IPS DF 19.7 (cell line): ENCODE results near the gene ARAP2.

Experiments used
- DNase-seq: peaks from one replicate; pipeline ENCODE4 v3.0.0-alpha.2; 2013; ENCODE audit warnings: low read depth, low spot score

ARAP2 gene

DNA sequence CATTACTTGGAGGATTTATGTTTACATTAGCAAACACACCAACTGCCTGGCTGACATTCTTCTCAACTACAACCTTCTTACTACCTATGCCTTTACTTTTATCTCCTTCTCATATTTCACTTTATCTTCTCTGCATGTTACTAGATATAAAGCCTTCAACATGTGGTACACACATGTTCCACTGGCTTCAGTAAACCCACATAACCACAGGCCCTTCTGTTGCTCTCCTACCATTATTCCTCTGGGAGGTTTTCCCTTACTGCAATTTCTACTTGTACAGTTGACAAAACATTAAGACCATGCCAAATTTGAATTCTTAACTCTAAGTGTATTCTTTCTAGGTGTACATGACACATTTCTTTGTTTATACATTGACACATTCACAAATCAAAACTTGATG lies 133.1 kb downstream of the ARAP2 start:
- DNase-seq = no peak

DNA sequence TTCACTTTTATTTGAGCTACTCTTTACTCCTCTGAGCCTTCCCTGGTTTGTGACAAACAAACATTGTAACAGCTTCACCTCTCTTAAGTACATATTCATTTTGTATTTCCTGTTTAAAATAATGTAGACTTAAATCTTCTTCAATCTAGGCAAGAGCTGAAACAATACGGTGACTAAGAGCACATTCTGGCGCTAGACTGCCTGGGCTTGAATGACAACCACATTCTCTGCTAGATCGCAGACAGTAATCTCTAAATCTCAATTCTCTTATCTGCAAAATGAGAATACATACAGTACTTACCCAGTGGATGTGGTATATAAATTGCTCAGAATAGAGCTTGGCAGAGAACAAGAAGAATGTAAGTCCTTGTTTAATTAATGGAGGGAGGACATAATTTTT lies 144.8 kb downstream of the ARAP2 start:
- DNase-seq = no peak

DNA sequence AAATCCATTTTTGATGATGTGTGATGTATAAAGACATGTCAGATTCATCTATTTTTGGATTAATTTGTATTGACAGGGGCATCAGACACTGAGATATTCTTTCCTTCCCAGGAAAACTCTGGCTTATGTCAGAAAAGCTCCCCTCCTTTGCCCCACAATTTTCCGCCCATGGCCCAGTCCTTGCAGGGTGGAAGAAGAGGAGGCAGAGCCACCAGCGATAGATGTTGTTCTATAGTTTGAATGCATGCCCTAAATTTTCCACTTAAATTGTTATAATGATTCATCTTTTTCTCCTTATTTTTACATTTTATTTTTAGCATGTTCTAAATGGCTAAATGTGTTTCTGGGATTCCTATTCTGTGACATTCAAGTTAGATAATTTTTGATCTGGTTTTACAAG lies 149.3 kb downstream of the ARAP2 start:
- no peak for DNase-seq

DNA sequence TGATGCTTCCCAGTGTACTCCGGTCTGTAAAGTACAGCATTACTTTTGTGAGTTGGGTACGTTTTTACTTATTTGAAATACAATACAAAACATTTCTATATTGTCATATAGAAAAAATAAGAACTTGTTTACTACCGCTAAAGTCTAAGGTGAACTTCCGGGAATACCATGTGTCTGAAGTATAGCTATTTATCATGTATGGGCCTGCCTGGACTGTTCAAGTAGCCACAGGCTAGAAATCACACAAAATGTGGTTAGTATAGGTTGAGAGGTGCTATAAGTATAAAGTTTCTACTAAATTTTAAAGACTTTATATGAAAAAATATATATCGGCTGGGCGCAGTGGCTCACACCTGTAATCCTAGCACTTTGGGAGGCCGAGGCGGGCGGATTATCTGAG lies 152.3 kb downstream of the ARAP2 start:
- no peak for DNase-seq

DNA sequence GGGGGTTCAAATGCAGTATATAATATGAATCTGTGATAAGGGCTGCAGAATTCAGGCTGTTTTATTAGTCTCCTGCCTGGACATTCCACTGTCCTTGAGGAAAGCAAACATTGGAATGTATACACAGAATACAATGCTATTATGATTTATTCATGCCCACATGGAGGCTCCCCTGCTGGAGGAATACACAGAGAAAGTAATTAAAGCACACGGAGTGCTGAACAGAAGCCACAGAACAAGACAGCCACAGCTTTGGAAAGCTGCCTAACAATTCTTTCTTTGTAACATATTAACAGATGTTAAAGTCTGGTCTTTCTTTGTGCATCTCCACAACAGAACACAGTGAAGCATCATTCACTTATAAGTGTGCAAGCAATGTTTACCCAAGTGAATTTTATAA lies 155.8 kb downstream of the ARAP2 start:
- DNase-seq = no peak

DNA sequence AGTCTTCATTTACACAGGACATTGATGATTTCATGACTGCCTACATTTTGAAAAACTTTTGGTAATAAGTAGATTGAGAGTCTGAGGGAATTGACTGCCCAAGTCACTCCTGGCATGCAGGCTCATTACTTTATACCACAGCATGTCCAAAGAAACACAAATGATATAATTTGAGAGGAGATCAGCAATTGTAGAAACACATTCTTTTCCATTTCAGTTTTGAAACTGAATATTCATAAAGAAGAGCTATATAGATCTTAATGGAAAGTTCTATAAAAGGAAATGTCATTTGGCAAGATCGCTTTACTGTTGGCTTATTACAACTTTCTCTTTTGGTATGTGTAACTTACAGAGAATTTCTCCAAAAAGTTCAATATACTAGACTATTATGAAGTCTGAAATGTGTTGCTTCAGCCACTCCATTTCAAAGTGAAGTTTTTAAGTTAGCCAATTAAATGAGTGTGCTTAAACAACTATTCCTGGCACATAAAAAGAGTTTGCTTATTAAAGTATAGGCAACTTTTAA lies 158.0 kb downstream of the ARAP2 start:
- DNase-seq = no peak

DNA sequence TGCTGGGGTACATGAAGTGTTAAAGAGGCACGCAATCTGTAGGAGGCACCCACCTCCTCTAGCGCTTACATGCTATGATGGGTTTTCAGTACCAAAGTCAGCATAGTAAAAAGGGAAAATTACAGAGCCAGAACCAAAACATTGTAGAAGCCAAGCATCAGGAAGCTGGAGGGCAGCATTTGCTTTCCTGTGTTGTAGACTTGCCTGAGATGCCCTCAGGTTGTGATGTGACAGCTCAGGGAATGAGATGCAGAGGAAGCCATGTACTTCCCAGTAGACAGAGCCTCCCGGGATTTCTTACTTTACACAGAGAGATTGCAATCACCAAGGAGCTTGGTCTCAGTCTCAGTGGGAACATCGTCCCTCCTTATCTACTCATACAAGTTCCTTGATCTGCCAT lies 161.5 kb downstream of the ARAP2 start:
- DNase-seq = no peak

DNA sequence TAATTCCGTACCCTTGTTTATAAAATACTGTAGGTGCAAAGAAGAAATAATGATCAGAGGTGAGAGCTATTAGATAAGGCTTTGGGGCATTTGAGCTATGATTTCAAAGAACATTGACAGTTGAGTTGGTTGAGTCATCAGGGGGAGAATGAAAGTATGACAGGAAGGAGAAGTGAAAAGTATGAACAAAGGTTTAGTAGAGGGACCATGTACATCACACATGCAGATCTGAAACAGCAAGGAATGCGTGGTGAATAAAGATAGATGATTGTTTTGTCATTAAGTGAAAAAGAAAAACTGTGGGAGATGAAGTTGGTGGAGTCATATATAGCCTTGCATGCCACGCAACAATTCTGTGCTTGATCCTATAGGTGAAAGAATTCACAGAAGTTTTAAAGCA lies 163.1 kb downstream of the ARAP2 start:
- no peak for DNase-seq

DNA sequence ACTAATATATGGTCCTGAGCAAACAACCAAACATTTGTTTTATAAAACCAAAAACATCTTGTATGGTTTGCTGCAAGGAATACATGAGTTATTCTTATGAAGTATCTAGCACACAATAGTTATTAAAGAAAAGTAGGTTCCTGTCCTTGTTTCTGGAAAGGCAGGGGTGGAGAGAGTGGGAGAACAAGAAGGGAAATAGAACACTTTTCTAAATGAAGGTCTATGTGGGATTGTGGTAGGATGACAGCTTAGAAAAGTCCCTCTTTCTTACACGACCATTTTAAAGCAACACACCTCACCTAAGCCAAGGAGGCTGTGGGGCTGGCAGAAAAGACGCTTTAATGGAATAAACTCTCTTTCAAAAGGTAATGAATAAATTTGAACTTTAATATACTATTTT lies 164.6 kb downstream of the ARAP2 start:
- DNase-seq = no peak

DNA sequence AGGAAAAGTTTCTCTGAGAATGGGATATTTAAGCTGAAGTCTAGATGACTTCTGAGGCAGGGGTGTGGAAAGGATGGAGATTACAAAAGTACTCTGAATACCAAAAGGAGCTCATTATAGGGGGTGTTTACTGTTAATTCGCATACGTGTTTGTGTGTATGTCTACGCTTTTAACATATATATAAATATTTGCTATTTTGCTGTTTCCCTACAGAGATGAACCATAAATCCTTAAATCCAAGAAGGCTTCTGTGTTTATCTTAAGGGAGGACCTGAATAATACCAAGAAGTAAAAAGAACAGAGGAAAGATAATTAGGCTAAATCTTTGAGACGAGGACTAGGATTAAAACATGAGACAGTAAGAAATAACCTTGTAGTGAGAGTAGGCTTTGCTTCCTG lies 166.0 kb downstream of the ARAP2 start:
- no peak for DNase-seq

DNA sequence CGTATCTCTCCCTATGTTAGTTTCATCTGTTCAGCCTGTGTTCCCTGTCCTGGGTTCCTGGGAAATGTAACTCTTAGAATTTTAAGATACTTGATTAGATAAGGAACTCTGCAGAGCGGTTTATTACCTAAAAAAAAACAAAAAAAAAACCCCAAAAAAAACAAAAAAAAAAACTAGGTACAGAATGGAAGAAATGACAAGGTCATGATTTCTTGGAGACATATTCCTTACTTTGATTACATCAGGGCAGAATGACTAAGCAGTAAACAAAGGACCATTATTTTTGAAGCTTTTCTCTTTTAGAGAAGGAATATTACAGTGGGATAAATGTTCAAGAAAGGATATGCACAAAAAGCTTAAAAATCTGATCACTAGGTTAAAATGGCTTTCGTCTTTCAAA lies 171.8 kb downstream of the ARAP2 start:
- DNase-seq = no peak

DNA sequence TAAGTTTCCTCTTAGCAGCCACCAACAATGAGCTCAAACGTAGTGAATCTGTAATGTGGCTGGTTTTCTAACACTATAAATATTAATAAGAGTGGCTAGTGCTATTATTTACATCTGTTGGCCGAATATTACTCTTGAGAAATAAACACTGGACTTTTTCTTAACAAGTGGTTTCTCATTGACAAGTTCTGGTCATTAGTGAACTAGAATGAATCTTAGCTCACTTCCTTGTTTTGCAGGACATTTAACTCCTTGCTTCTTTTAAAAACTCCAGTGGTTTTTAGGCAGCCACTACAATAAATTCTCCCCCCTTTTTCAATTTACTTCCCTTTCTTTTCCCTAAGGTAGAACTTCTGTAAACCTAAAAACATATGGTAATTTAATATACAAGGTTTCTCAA lies 177.2 kb downstream of the ARAP2 start:
- DNase-seq = no peak

DNA sequence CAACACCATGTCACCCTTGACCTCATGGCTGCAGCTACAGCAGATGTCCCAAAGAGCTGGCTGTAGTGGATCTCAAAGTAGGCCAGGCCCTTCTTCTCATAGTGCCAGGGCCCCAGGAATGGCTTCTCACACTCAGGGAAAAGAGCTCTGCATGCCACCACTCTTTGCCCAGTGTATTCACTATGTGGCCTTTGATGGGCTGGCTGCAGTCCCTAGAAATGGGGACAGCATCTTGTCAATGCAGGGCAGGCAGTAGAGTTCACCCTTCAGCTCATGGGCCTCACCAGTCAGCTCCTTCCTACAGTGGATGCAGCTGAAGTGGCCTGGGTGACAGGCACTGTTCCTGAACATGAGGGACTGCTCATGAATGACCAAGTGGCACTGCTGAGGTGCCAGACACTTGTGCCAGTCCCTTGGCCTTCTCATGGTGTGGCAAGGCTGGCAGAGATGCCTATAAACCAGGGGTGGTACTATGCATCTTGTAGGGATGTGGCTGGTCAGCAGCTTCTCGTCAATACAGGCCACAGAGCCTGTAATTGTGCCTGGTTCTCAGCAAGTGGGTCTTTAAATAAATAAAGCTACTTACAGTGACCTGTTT lies 178.9 kb downstream of the ARAP2 start:
- no peak for DNase-seq

DNA sequence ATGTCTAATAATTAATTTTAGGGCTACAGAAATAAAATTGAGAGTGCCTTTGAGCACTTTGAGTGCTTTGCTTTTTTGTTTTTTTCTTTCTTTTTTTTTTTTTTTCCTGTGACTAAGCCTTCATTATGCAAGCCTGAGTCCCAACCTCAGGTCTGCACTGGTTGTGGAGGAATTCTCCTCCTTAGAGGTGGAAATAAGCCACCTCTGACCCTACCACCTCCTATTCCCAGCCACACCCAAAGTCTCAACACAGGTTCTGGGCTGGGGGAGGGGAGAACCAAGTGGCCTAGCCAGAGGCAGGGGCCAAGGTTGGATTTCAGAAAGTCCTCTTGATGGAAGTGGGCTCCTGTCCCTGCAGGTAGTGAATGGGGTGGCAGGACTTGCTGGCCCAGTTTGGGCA lies 180.2 kb downstream of the ARAP2 start:
- DNase-seq = no peak

DNA sequence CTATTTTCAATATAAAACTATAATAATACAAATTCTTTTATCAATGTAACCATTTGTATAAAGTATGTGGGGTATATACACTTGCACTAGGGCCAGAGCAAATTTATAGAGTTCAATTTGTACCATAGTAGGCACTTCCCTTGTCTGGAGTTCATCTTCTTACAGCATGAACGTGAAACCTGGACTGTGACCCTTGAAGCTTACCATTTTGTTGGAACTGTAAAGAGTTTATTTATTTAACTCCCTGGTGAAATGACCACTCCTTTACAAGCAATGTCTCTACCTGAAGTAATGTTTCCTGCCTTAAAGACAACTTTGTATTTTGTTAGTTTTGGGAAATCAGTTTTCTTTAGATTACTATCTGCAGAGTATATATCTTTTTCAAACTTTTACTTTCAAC lies 188.2 kb downstream of the ARAP2 start:
- DNase-seq = no peak

DNA sequence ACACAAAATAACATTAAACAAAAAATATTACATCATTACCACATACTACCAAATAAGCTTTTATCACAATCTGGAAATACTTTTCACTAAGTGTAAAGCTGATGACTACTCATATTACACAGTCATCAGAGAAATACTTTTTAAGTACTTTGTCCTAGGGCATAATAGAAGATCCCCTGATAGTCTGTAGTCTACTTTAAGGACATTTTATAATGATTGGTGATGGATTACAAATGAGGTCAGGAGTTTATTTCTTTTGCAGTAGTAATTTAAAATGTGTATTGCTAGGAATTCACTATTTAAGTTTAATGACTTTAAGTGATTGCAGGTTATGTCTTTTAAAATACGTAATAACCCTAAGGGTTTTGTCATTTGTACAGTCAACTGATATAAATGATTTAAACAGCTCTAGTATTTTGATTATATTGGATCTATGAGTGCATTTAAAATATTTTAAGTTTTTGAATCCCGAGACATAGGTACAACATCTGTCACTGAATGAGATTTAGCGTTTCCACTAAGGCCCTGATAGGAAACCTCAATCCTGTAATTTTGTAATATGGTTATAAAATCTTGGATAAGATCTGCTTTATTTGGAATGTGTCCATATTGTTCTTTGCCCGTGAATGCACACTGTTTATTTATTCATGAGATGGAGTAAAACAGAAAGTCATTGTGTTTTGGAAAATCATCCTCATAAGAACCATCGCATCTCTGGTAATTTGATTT lies 189.5 kb downstream of the ARAP2 start:
- no peak for DNase-seq

DNA sequence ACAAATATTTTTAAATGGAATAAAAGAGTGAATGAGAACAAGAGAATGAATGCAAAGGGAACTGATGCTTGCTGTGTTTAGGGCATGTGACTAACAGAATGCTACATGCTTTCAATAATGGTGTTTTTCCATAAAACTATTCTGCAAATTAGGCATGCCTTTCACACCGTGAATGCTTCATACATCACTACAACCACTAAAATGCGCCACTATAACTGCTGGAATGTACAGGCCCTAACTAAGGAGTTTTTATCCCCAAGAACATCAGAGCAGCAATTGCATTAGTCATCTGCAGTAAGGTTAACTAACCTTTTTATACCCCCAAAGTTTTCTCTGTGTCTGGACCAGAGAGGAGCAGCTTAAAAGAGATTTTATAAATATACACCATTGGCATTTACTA lies 190.4 kb downstream of the ARAP2 start:
- DNase-seq = no peak

DNA sequence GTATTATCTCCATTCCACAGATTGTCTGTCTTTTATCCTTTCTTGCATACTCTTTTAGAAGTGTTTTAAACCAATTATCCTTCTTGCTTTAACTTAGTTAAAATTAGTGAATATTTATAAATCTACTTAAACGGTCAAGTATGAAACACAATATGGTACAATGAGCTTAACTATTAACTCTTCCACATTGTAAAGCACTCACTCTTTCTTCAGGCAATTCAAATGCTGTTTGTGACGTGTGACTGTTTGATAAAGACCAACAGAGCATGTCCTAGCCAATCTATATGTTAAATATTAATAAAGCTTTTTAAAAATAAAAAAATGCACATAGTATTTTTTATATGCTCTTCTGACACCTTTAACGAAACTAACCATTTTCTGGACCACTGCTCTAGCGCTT lies 192.7 kb downstream of the ARAP2 start:
- DNase-seq = no peak

DNA sequence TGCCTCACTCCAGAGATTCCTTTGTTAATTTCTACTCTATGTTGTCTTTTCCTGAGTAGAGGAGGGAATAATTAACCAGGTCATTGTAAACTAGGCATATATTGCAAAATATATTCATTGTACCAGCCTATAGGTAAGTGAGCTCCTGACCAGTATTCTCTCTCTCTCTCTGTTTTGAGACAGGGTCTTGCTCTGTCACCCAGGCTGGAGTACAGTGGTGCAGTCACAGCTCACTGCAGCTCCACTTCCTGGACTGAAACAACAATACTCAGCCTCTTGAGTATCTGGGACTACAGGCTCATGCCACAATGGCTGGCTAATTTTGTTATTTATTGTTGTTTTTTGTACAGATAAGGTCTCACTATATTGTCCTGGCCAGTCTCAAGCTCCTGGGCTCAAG lies 198.3 kb downstream of the ARAP2 start:
- DNase-seq = no peak

DNA sequence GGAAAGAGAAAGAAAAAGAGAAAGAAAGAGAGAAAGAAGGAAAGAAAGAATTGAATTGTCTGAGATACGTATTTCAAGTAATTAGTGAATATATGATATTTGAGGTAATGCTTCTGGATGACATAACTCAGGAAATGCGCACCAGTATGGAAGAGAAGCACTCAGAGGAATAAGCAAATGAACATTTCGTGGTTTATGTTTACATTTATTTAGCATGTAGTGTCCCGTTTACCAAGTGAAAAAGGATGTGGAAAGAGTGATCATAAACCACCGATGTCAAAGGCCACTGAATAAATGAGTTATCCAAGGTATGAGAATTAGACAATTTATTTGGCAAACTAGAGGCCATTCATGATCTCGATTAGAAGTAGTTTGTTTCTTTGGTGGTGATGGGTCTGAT lies 200.4 kb downstream of the ARAP2 start:
- DNase-seq = no peak

DNA sequence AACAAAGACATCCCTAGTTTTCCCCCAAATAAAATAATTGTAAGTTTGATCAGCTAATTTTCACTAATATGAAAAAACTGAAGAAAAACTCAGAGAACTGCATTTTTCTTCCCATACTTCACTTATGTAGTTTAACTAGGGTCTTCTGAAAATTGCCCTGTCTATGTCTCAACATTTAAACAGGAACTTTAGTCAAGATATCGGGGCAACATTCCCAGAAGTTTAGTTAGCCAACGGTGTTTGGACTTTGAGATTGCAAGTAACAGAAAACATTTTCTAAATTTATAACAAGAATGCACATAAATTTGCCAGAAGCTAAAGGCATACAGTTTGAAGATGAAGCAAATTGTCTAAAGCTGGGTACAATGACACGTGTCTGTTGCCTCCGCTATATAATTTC lies 201.1 kb downstream of the ARAP2 start:
- DNase-seq = no peak

DNA sequence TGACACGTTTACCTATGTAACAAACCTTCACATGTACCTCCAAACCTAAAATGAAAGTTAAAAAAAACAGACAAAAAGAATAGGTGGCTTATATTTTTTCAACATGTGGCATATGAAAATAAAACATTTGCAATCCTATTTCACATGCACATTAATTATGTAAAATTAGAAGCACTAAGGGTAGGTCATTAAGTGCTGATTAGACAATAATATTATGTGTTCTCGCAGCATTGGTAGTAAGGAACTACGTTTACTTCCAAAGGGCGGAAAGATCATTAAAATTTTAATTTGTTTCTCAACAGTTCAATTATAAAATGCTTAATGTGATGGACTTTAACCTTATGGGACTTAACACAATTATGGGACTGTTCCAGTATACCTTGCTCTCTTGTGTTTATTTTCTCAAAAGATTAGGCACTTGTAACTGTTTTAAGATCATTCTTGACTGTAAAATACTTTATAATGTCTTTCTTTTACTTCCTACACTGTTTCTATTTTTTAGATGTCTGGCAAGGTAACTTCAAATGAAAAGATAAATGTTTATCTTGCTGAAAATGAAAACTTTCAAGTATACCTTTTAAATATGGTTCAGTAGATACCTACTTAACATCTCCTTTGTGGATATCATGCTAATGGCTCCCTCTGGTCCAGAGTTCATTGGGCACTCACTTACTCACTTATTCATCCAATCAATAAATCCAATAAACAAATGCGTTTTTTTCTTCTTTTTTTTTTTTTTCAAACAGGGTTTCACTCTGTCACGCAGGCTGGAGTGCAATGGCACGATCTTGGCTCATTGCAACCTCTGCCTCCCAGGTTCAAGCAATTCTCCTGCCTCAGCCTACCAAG lies 202.0 kb downstream of the ARAP2 start:
- DNase-seq = no peak

DNA sequence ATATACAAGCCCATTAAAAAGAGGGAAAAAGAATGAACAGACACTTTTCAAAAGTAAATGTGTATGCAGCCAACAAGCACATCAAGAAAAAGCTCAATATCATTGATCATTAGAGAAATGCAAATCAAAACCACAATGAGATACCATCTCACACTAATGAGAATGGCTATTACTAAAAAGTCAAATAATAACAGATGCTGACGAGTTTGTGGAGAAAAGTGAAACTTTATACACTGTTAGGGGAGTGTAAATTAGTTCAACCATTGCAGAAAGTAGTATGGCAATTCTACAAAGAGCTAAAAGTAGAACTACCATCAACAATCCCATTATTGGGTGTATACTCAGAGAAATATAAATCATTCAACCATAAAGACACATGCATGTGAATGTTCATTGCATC lies 203.0 kb downstream of the ARAP2 start:
- DNase-seq = no peak
